GM19023 (cell line): ENCODE measurements around the gene DDIT4.
"Not testable (repeated sequence)": the region's sequence is repeated elsewhere in the genome, so short reads cannot be mapped to it uniquely, and the experiment has no call there.

Source experiments
- ATAC-seq: cut with Tn5 transposase; IDR thresholded peaks from one replicate; pipeline ENCODE4 v1.9.1; 2021; ENCODE audit warnings: mild to moderate bottlenecking, moderate library complexity; ENCODE audit not compliant: unreplicated experiment

Gene DDIT4

GRCh38 chr10:72265990-72266865 is 7.5 kb upstream of the DDIT4 start:
- ATAC-seq: no peak

DNA sequence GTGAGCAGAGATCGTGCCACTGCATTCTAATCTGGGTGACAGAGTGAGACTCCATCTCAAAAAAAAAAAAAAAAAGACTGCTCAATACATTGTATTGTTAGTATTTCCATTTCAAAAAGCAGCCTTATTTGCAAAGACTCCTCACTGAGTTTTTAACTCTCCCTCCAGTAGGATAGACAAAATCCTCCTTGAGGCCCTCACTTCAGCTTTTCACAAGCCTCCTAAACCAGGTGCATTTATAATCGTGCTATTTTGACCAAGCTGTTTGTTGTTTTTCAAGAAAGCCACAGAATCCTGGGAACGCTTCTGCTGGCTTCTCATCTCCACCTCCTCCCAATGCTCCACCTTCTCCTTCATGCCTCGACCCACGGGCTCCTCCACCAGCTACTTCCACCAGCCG is 6.3 kb upstream of the DDIT4 start:
- ATAC-seq: no peak

DNA sequence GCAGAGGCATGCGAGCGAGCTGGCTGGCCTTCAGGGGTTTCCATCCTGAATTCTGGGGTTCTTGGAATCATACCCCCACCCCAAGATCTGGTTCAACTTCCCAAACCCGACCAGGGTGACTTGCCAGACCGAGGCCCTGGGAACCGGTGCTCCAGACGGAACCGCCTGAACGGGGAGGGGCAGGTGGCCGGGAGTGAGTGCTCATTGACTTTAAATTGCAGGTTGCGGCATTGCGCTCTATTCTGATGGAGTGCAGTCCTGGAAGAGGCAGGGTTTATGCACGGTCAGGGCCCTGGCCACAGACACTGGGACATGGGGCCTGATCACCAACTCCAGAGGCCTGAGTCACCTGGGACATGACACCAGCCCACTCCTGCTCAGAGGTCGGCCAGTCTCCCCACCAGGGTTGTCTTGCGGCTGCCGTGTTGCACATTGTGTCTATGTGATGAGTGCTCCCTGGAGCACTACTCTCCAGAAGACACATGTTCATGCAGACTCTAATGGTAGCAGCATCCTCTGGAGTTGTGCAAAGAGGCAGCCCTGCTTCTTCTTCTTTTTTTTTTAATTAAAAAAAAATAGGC is 5.8 kb upstream of the DDIT4 start:
- no peak for ATAC-seq

DNA sequence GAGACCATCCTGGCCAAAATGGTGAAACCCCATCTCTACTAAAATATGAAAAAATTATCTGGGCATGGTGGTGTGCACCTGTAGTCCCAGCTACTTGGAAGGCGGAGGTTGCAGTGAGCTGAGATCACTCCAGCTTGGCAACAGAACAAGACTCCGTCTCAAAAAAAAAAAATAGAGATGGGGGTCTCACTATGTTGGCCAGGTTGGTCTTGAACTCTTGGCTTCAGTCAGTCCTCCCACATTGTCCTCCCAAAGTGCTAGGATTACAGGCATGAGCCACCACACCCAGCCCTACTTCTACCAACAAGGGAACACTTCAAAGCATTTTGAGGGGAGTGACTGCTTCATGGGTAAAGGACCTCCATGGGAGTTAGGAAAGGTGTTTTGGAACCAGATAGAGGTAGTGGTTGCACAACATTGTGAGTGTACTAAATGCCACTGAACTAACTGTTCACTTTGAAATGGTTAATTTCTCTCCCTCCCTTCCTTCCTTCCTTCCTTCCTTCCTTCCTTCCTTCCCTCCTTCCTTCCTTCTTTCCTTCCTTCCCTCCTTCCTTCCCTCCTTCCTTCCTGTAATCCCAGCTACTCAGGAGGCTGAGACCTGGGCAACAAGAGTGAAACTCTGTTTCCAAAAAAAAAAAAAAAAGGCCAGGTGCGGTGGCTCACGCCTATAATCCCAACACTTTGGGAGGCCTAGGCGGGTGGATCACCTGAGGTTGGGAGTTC is 5.1 kb upstream of the DDIT4 start:
- ATAC-seq: not testable (repeated sequence)

DNA sequence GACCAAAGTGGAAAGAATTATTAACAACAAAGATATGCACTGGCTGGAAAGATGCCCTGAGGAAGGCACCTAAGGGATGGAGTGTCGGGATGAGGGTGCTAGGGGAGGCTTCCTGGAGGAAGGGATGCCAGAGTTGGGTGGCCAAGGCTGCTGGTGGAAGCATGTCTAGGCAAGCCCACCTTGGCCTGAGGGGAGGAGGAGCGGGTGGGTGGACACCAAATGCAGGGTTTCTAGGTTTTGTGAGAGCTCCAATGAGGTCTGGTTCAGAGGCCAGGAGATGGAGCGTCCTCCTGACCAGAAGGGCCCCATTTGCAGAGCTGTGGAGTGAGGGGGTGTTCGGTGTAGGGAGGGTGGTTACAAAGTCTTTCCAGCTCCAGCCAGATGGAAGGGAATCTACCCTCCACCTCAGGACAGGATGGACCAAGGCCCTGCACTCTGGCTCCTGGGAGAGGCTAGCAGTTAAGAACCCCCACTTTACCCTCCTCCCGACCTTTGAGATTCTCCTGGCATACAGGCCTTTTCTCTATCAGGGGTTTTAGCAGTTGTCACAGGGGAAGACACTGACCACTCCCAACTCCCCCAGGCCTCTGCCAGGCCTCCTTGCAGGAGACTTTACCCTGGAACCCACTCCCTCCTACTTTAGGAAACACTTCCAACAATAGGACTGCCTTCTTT is 3.0 kb upstream of the DDIT4 start:
- no peak for ATAC-seq

GRCh38 chr10:72272689-72273409 is 875 bp upstream of the DDIT4 start:
- ATAC-seq: peak; percentile 35

GRCh38 chr10:72274213-72274729 is 547 bp downstream of the DDIT4 start:
- ATAC-seq: no peak

- ATAC-seq: no peak
These were observed 1.1 kb downstream of the DDIT4 start for GRCh38 chr10:72274730-72275350.

GRCh38 chr10:72275351-72276012 is 1.8 kb downstream of the DDIT4 start:
- ATAC-seq: no peak

DNA sequence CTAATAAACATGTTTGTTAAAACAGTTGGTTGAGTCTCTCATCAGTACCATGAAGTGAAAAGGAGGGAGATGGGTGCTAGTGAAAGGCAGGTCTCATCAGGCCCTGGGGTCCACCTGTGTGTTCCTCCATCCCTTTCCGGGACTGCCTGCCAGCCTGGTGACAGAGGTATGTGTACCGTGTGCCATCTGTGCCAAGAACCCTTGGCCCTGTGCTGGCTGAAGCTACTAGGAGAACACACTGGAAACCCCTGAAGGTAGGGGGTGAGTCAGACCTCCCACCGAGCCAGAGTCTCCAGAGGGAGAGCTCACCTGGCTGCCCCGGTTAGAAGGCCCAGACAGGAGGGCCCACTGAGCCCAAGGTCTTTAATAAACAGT is 2.3 kb downstream of the DDIT4 start:
- no peak for ATAC-seq

- ATAC-seq: no peak
These were observed 3.0 kb downstream of the DDIT4 start for GRCh38 chr10:72276421-72277339.

DNA sequence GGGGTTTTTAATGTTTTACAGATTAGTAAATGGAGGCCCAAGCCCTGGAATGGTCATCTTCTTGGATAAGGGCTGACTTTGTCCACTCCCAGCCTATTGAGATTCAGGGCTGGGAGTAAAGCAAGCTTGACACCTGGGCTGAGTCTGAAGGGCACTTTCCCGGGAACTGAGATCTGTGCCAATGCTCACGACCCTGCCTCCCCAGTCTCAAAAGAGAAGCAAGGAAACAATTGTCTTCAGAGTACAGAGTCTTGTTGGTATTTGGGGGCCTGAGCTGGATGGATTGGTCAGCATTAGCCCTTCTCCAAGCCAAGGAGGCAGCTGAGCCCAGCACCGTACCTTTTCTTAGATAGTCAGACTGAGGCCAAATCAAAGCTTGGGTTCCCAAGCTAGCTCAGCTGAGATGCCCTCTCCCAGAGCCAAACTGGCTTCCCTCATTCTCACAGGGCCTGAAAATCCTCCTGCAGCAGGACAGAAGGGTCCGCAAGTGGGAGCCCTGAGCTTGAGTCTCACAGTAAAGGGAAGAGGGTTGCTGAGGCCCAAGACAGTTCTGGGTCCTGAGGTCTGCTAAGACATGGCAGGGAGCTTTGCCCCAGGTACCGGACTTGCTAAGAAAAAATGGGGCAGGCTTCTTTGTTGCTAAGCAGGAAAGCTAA is 3.7 kb downstream of the DDIT4 start:
- no peak for ATAC-seq

- no peak for ATAC-seq
These were observed 4.4 kb downstream of the DDIT4 start for GRCh38 chr10:72277996-72278667.

DNA sequence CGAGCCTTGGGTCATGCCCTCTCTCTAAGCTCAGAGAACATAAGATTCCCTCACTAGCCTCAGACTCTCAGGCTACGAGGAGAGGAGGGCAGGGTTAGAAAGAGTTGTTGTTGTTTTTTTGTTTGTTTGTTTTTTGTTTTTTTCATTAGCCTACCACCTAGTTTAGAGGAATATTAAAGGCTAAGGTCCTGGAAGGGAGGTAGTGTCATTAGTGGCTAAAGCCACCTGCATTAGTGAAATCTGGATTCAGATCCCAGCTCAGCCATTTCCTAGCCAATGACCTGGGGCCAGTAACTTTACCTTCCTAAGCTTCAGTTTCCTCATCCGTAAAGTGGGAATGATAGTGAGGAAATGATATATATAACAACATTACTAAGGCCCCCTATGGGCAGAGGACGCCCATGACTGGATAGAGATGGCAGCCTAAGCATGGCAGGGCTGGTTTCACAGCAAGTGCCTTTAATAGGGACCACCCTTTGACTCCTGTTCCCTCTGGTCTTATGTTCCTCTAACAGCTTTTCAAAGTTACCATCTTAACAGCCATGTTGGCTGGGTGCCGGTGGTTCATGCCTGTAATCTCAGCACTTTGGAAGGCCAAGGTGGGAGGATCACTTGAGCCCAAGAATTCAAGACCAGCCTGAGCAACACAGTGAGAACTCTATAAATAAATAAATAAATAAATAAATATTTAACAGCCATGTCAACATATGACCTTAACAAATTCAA is 5.1 kb downstream of the DDIT4 start:
- ATAC-seq: no peak

- ATAC-seq: not testable (repeated sequence)
These were observed 5.9 kb downstream of the DDIT4 start for GRCh38 chr10:72279587-72279986.

- no peak for ATAC-seq
These were observed 9.4 kb downstream of the DDIT4 start for GRCh38 chr10:72283131-72283530.
